SU-DHL-6 (cell line): Measurements from ENCODE around the gene NCAM2.

Experiments
- H2AFZ ChIP-seq: fragments of 200-600 bp; sonication (generic); 2 replicates; pipeline ENCODE4 v1.6.1; 2014; ENCODE audit warnings: low read depth, mild to moderate bottlenecking, moderate library complexity, mixed read lengths, antibody characterized with exemption, low read length; ENCODE audit not compliant: severe bottlenecking
- H3F3A ChIP-seq: fragments of 200-600 bp; shearing (Covaris generic); 2 replicates; pipeline ENCODE4 v1.6.0; 2016; ENCODE audit warnings: antibody characterized with exemption, mild to moderate bottlenecking; ENCODE audit not compliant: insufficient read depth
- H3K27ac ChIP-seq: fragments of 200-600 bp; sonication (generic); 2 replicates; pipeline ENCODE4 v1.5.1; 2016; ENCODE audit warnings: low read depth, mild to moderate bottlenecking, low read length, moderate library complexity, mixed read lengths
- H3K27me3 ChIP-seq: fragments of 200-600 bp; sonication (generic), shearing (Covaris generic); 2 replicates; pipeline ENCODE4 v1.6.0; 2014; ENCODE audit warnings: mild to moderate bottlenecking, low read length
- H3K36me3 ChIP-seq: fragments of 200-600 bp; sonication (generic); 2 replicates; pipeline ENCODE4 v1.6.1; 2014; ENCODE audit warnings: mild to moderate bottlenecking, low read length, mixed read lengths
- H3K4me2 ChIP-seq: fragments of 300-600, 200-600 bp; shearing (Covaris generic), sonication (generic); 2 replicates; pipeline ENCODE4 v1.6.0; 2014; ENCODE audit warnings: low read length, low read depth, mild to moderate bottlenecking; ENCODE audit not compliant: poor library complexity, severe bottlenecking
- H3K4me3 ChIP-seq: fragments of 200-600 bp; sonication (generic); 2 replicates; pipeline ENCODE4 v1.5.1; 2014; ENCODE audit warnings: antibody characterized with exemption, low read length, mild to moderate bottlenecking, mixed read lengths; ENCODE audit not compliant: insufficient read depth, poor library complexity, severe bottlenecking
- H3K79me2 ChIP-seq: fragments of 200-600 bp; sonication (generic); 2 replicates; pipeline ENCODE4 v1.6.1; 2014; ENCODE audit warnings: mild to moderate bottlenecking, low read length, moderate library complexity; ENCODE audit not compliant: insufficient read depth
- H3K9ac ChIP-seq: fragments of 200-600 bp; sonication (generic); 2 replicates; pipeline ENCODE4 v1.7.0; 2014; ENCODE audit warnings: mild to moderate bottlenecking, low read length
- H3K9me2 ChIP-seq: fragments of 200-600 bp; sonication (generic); replicated peaks from 2 replicates; pipeline ENCODE4 v1.6.1; 2014; ENCODE audit warnings: low read length; ENCODE audit not compliant: insufficient read depth
- H3K9me3 ChIP-seq: fragments of 200-600 bp; sonication (generic); 2 replicates; pipeline ENCODE4 v1.6.1; 2014; ENCODE audit warnings: low read length, mixed read lengths; ENCODE audit not compliant: insufficient read depth
- H4K20me1 ChIP-seq: fragments of 200-600 bp; sonication (generic); 2 replicates; pipeline ENCODE4 v1.6.1; 2014; ENCODE audit warnings: low read depth, mild to moderate bottlenecking, antibody characterized with exemption, low read length, moderate library complexity, mixed read lengths
- EZH2phosphoT487 ChIP-seq: fragments of 200-600 bp; sonication (generic), shearing (Covaris generic); conservative IDR thresholded peaks from 2 replicates; pipeline ENCODE4 v1.6.1; 2018; ENCODE audit warnings: mild to moderate bottlenecking, antibody characterized with exemption, low read length, moderate library complexity, mixed read lengths
- TF ChIP-seq, protein P1 (sequence below): fragments of 200-600 bp; sonication (generic); IDR thresholded peaks from one replicate; pipeline ENCODE4 v1.5.1; 2017; ENCODE audit warnings: antibody characterized with exemption, mild to moderate bottlenecking, low read length, moderate library complexity; ENCODE audit not compliant: insufficient read depth, poor library complexity, severe bottlenecking

The NCAM2 gene

DNA sequence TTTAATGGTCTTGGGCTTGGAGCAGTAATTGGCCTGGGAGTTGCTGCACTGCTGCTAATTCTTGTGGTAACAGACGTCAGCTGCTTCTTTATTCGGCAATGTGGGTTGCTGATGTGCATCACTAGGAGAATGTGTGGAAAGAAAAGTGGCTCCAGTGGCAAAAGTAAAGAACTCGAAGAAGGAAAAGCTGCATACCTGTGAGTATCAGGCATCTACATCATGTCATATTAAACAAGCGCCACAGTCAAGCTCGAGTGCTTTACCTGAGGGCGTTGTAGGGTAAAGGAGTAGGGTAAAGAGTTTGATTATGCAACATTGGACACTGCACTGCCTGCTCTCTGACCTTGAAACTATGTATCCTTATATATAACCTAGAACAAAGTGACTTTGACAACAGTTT lies 510.6 kb downstream of the NCAM2 start:
- no peak overlapping the region for H3K4me2 ChIP-seq
- H3K27me3 ChIP-seq: no peaks in the 10 kb centered on the region
- H3K27ac ChIP-seq: no peak overlapping the region
- H3K9me3 ChIP-seq: no peaks in the 10 kb centered on the region
- no peak overlapping the region for H2AFZ ChIP-seq
- TF ChIP-seq, protein P1, sequence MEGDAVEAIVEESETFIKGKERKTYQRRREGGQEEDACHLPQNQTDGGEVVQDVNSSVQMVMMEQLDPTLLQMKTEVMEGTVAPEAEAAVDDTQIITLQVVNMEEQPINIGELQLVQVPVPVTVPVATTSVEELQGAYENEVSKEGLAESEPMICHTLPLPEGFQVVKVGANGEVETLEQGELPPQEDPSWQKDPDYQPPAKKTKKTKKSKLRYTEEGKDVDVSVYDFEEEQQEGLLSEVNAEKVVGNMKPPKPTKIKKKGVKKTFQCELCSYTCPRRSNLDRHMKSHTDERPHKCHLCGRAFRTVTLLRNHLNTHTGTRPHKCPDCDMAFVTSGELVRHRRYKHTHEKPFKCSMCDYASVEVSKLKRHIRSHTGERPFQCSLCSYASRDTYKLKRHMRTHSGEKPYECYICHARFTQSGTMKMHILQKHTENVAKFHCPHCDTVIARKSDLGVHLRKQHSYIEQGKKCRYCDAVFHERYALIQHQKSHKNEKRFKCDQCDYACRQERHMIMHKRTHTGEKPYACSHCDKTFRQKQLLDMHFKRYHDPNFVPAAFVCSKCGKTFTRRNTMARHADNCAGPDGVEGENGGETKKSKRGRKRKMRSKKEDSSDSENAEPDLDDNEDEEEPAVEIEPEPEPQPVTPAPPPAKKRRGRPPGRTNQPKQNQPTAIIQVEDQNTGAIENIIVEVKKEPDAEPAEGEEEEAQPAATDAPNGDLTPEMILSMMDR: no peak
- no peak for TF ChIP-seq EZH2phosphoT487
- no peak overlapping the region for H3K4me3 ChIP-seq
- H3K79me2 ChIP-seq: no peaks in the 10 kb centered on the region
- H3F3A ChIP-seq: no peaks in the 10 kb centered on the region
- no peaks in the 10 kb centered on the region for H4K20me1 ChIP-seq
- no peaks in the 10 kb centered on the region; the same call in 1 of the 2 replicates for H3K36me3 ChIP-seq
- no peaks in the 10 kb centered on the region for H3K9me2 ChIP-seq
- H3K9ac ChIP-seq: no peak overlapping the region

DNA sequence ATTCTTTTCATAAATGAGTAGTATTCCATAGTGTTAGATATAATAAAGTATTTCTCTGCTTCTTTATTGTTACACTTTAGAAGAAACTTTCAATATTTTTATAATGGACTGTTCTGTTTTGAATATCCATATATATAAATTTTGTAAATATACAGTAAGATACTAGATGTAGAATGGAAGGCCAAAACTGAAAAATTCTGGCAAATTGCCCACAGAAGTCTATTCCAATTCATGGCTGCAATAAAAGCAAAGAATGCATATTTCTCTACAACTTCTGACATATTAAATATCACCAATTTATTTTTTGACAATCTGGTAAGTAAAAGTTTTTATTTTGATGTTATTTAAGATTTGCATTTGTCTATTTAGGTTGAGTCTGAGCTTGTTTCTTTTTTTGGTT lies 532.5 kb downstream of the NCAM2 start:
- Histone ChIP-seq H3K9me3 (no peaks in the 10 kb centered on the region), H3F3A (no peaks in the 10 kb centered on the region), H2AFZ (no peak overlapping the region), H3K27ac (no peak overlapping the region), H3K27me3 (no peaks in the 10 kb centered on the region), H3K36me3 (no peaks in the 10 kb centered on the region), H3K79me2 (no peaks in the 10 kb centered on the region), H3K4me2 (no peak overlapping the region), H3K9ac (no peak overlapping the region), H4K20me1 (no peaks in the 10 kb centered on the region), H3K9me2 (no peaks in the 10 kb centered on the region), H3K4me3 (no peak overlapping the region)
- no peak for TF ChIP-seq EZH2phosphoT487
- TF ChIP-seq, protein P1: no peak

DNA sequence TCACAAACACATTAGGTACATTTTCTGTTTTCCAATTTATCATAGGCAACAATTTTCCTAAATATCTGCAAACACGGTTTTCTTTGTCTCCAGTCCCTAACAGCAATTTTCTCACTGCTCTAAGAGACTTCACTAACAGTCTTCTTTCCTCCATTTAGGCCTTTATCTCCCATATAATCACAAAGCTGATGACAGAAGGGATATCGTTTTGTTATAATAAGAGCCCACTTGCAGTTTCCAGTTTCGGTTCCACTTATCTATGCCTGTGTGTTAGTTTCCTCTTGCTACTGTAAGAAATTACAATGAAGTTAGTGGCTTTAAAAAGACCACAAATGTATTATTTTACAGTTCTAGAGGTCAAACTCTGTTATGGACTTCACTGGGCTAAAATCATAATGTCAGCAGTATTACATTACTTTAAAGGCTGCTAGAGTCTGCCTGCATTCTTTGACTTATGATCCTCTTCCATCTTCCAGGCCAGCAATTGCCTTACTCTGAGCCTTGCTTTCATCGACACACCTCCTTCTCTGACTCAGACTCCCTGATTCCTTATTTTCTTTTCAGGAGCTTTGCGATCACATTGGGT lies 549.3 kb downstream of the NCAM2 start:
- H3K4me3 ChIP-seq: no peak overlapping the region
- H3K27ac ChIP-seq: no peak overlapping the region
- H2AFZ ChIP-seq: peak overlapping the region; percentile 48
- H3K9me3 ChIP-seq: no peaks in the 10 kb centered on the region
- no peak overlapping the region for H3K9ac ChIP-seq
- H3K27me3 ChIP-seq: no peaks in the 10 kb centered on the region
- no peak for TF ChIP-seq EZH2phosphoT487
- TF ChIP-seq, protein P1: no peak
- no peaks in the 10 kb centered on the region for H3F3A ChIP-seq
- H3K36me3 ChIP-seq: no peaks in the 10 kb centered on the region
- no peaks in the 10 kb centered on the region for H4K20me1 ChIP-seq
- no peaks in the 10 kb centered on the region for H3K9me2 ChIP-seq
- peak overlapping the region; percentile 24 for H3K4me2 ChIP-seq
- H3K79me2 ChIP-seq: no peaks in the 10 kb centered on the region
